Liver (tissue), 9 donors: ENCODE results near the gene CFH. TPM values are rescaled to one million over a fixed set of nuclear protein-coding genes. Genes with fewer than 3 reads are reported as not detected.

Experiments
- DNase-seq: peaks from one replicate; pipeline ENCODE4 v3.0.0-alpha.2; 2017; ENCODE audit warnings: low spot score
- H3K27ac ChIP-seq, 2 donors: one replicate each; pipeline ENCODE4 v1.7.0; 2013; ENCODE audit warnings: inconsistent platforms in 2 of 2, low read length in 2 of 2, control low read depth in 1 of 2, low read depth in 1 of 2, mild to moderate bottlenecking in 1 of 2
- H3K27me3 ChIP-seq, 4 donors: one replicate each; pipeline versions ENCODE4 v1.6.1 to v1.7.0; 2013; ENCODE audit warnings: low read length in 3 of 4, inconsistent platforms in 1 of 4, mild to moderate bottlenecking in 1 of 4, moderate library complexity in 1 of 4; ENCODE audit not compliant: control insufficient read depth in 4 of 4, insufficient read depth in 4 of 4
- H3K36me3 ChIP-seq, 4 donors: one replicate each; pipeline versions ENCODE4 v1.6.1 to v1.7.0; 2013; ENCODE audit warnings: low read length in 3 of 4, mild to moderate bottlenecking in 3 of 4, low read depth in 1 of 4, moderate library complexity in 1 of 4; ENCODE audit not compliant: control insufficient read depth in 4 of 4, insufficient read depth in 3 of 4
- H3K4me1 ChIP-seq, 4 donors: one replicate each; pipeline versions ENCODE4 v1.6.1 to v1.7.0; 2013; ENCODE audit warnings: low read length in 3 of 4, mild to moderate bottlenecking in 3 of 4, moderate library complexity in 1 of 4; ENCODE audit not compliant: control insufficient read depth in 4 of 4, insufficient read depth in 4 of 4
- H3K4me3 ChIP-seq, 3 donors: one replicate each; pipeline versions ENCODE4 v1.6.1 to v1.7.0; 2013; ENCODE audit warnings: low read length in 3 of 3, control low read depth in 1 of 3, low read depth in 1 of 3, mild to moderate bottlenecking in 1 of 3
- H3K9ac ChIP-seq, 2 donors: one replicate each; pipeline ENCODE4 v1.7.0; 2013; ENCODE audit warnings: low read length in 2 of 2, mild to moderate bottlenecking in 2 of 2, moderate library complexity in 2 of 2, control low read depth in 1 of 2, low read depth in 1 of 2
- H3K9me3 ChIP-seq, 4 donors: one replicate each; pipeline versions ENCODE4 v1.6.1 to v1.7.0; 2013; ENCODE audit warnings: low read length in 3 of 4; ENCODE audit not compliant: control insufficient read depth in 4 of 4
- ATF3 ChIP-seq: IDR thresholded peaks from 2 replicates; pipeline ENCODE4 v1.6.1; 2016; ENCODE audit warnings: antibody characterized with exemption
- EGR1 ChIP-seq, 2 donors: IDR thresholded peaks; 2 replicates each; pipeline ENCODE4 v1.6.1; 2016 to 2018; ENCODE audit warnings: antibody characterized with exemption in 2 of 2, low read depth in 2 of 2
- FOXA1 ChIP-seq: IDR thresholded peaks from 2 replicates; pipeline ENCODE4 v1.6.1; 2016; ENCODE audit warnings: antibody characterized with exemption
- FOXA2 ChIP-seq: IDR thresholded peaks from 2 replicates; pipeline ENCODE4 v1.6.1; 2016; ENCODE audit warnings: antibody characterized with exemption
- GABPA ChIP-seq, 2 donors: IDR thresholded peaks in 1 of 2; conservative IDR thresholded peaks in 1 of 2; 2 replicates each; pipeline ENCODE4 v1.6.1; 2016; ENCODE audit warnings: antibody characterized with exemption in 2 of 2, mild to moderate bottlenecking in 1 of 2, moderate library complexity in 1 of 2
- HNF4A ChIP-seq, 2 donors: conservative IDR thresholded peaks; 2 replicates each; pipeline ENCODE4 v1.6.1; 2016; ENCODE audit warnings: antibody characterized with exemption in 2 of 2, mild to moderate bottlenecking in 2 of 2
- JUND ChIP-seq, 2 donors: IDR thresholded peaks; 2 replicates each; pipeline ENCODE4 v1.6.1; 2016; ENCODE audit warnings: antibody characterized with exemption in 2 of 2
- NR2F2 ChIP-seq: IDR thresholded peaks from 2 replicates; pipeline ENCODE4 v1.6.1; 2016; ENCODE audit warnings: antibody characterized with exemption
- RAD21 ChIP-seq, 2 donors: IDR thresholded peaks; 2 replicates each; pipeline ENCODE4 v1.6.1; 2016; ENCODE audit warnings: antibody characterized with exemption in 2 of 2, mild to moderate bottlenecking in 2 of 2
- REST ChIP-seq: IDR thresholded peaks from 2 replicates; pipeline ENCODE4 v1.6.1; 2016; ENCODE audit warnings: antibody characterized with exemption, mild to moderate bottlenecking
- RXRA ChIP-seq, 2 donors: IDR thresholded peaks; 2 replicates each; pipeline ENCODE4 v1.6.1; 2017 to 2018; ENCODE audit warnings: antibody characterized with exemption in 2 of 2, mild to moderate bottlenecking in 1 of 2
- SP1 ChIP-seq: IDR thresholded peaks from 2 replicates; pipeline ENCODE4 v1.6.1; 2018; ENCODE audit warnings: antibody characterized with exemption, mild to moderate bottlenecking
- TAF1 ChIP-seq: conservative IDR thresholded peaks from 2 replicates; pipeline ENCODE4 v1.6.1; 2016; ENCODE audit warnings: antibody characterized with exemption, mild to moderate bottlenecking
- YY1 ChIP-seq: IDR thresholded peaks from 2 replicates; pipeline ENCODE4 v1.6.1; 2016; ENCODE audit warnings: antibody characterized with exemption, mild to moderate bottlenecking
- ZBTB33 ChIP-seq: IDR thresholded peaks from 2 replicates; pipeline ENCODE4 v1.6.1; 2016; ENCODE audit warnings: antibody characterized with exemption
- WGBS: extraction: QIAGEN DNeasy Blood & Tissue Kit; methylation state at CpG from one replicate; pipeline ENCODE4 v1.1.7; 2013; 5-methylcytosine and 5-hydroxymethylcytosine counted together
- polyA plus RNA-seq, 2 donors: library from polyadenylated mRNA; stranded (reverse) in 1 of 2; unstranded in 1 of 2; fragments of 200-250 nt in 1 of 2; fragments of >200 nt in 1 of 2; fragmentation: Nextera tagmentation in 1 of 2; extraction: Ambion mirVana in 1 of 2; gene quantifications; one replicate each; pipeline versions ENCODE4 v1.2.1 to v1.2.3, GENCODE V29; 2013 to 2015
- total RNA-seq, 2 donors: library from RNA; depleted of rRNA; stranded (reverse); fragments of >200 nt; gene quantifications; one replicate each; pipeline ENCODE4 v1.2.3, GENCODE V29; 2014
- TF ChIP-seq, protein P1 (sequence below): IDR thresholded peaks from 2 replicates; pipeline ENCODE4 v1.6.1; 2016; ENCODE audit warnings: antibody characterized with exemption
- donor health status: healthy.
- donor health status: healthy.
- donor health status: healthy.
- donor health status: healthy.
- donor health status: healthy.

Gene CFH
- total and polyA plus RNA-seq, 4 donors = 554 to 1,479 (median 782) TPM

- Histone ChIP-seq H3K4me1 (peaks cover 0 to 3% (median 0%) of the 10 kb centered on the region in 4 donors), H3K27me3 (no peaks in the 10 kb centered on the region), H3K36me3 (no peaks in the 10 kb centered on the region), H3K4me3 (peak within 1 kb of the TSS; percentile 42 to 73 (median 66)), H3K9ac (peak within 1 kb of the TSS in 1 of 2 donors; percentile 96), H3K9me3 (no peaks in the 10 kb centered on the region), H3K27ac (peak within 1 kb of the TSS; percentile 77 to 82)
- no peak for DNase-seq
- no peak for TF ChIP-seq GABPA (IDR thresholded peaks at IDR 0.05 in 1 of 2, conservative IDR thresholded peaks at IDR 0.05 in 1 of 2)
- peak in 1 of 2 donors; percentile 22 for TF ChIP-seq JUND (IDR thresholded peaks at IDR 0.05)
- no peak for TF ChIP-seq FOXA2
- TF ChIP-seq REST = peak; percentile 43
- no peak for TF ChIP-seq FOXA1
- peak; percentile 72 for TF ChIP-seq TAF1
- TF ChIP-seq, protein P1, sequence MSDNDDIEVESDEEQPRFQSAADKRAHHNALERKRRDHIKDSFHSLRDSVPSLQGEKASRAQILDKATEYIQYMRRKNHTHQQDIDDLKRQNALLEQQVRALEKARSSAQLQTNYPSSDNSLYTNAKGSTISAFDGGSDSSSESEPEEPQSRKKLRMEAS = no peak
- no peak for TF ChIP-seq ZBTB33
- peak; percentile 28 for TF ChIP-seq YY1
- TF ChIP-seq NR2F2 = no peak
- no peak for TF ChIP-seq ATF3
- TF ChIP-seq RXRA (IDR thresholded peaks at IDR 0.05) = peak; percentile 56 to 79
- TF ChIP-seq SP1 = peak; percentile 52
- no peak for TF ChIP-seq EGR1 (IDR thresholded peaks at IDR 0.05; ENCODE audit: low read depth in 2 of 2)
- TF ChIP-seq HNF4A (conservative IDR thresholded peaks at IDR 0.05) = peak; percentile 56 to 79
- TF ChIP-seq RAD21 (IDR thresholded peaks at IDR 0.05) = no peak
Measured at GRCh38 chr1:196774603-196775002, 122.8 kb downstream of the CFH start, which contains the start of gene CFHR3. Gene CFHR3, plus strand, starts transcription at chr1:196774840. Its CDS starts 47 bp downstream, at chr1:196774887.

- Histone ChIP-seq H3K9ac (peak overlapping the region in 1 of 2 donors; percentile 96), H3K4me1 (peaks cover 0 to 3% (median 0%) of the 10 kb centered on the region in 4 donors), H3K4me3 (peak overlapping the region in 2 of 3 donors; percentile 39 to 73), H3K27ac (no peak overlapping the region), H3K9me3 (no peaks in the 10 kb centered on the region), H3K27me3 (no peaks in the 10 kb centered on the region), H3K36me3 (no peaks in the 10 kb centered on the region)
- 63% methylated on average over 13 of the region's 13 CpGs for WGBS
- DNase-seq = no peak
- TF ChIP-seq JUND (IDR thresholded peaks at IDR 0.05) (no peak), YY1 (no peak), EGR1 (IDR thresholded peaks at IDR 0.05; ENCODE audit: low read depth in 2 of 2) (no peak), SP1 (no peak), NR2F2 (no peak), RXRA (IDR thresholded peaks at IDR 0.05) (no peak), TAF1 (no peak), GABPA (IDR thresholded peaks at IDR 0.05 in 1 of 2, conservative IDR thresholded peaks at IDR 0.05 in 1 of 2) (no peak)
Measured at GRCh38 chr1:196777603-196778002, 125.8 kb downstream of the CFH start.
